IPS-15b (cell line): Measurements from ENCODE around the gene ZMPSTE24.
A peak's percentile ranks its signal among the peaks of the same experiment; 100 is the strongest.
"Not testable (repeated sequence)": the region's sequence is repeated elsewhere in the genome, so short reads cannot be mapped to it uniquely, and the experiment has no call there.

Source experiments
- H3K27me3 ChIP-seq: one replicate; pipeline ENCODE4 v1.6.1; 2013; ENCODE audit warnings: low read length; ENCODE audit not compliant: control insufficient read depth, insufficient read depth
- H3K36me3 ChIP-seq: one replicate; pipeline ENCODE4 v1.6.1; 2013; ENCODE audit warnings: low read length; ENCODE audit not compliant: control insufficient read depth, insufficient read depth
- H3K4me1 ChIP-seq: one replicate; pipeline ENCODE4 v1.6.1; 2013; ENCODE audit warnings: mild to moderate bottlenecking, low read length; ENCODE audit not compliant: control insufficient read depth, insufficient read depth
- H3K4me3 ChIP-seq: one replicate; pipeline ENCODE4 v1.5.1; 2013; ENCODE audit warnings: low read depth, low read length
- H3K9ac ChIP-seq: one replicate; pipeline ENCODE4 v1.6.1; 2013; ENCODE audit warnings: low read depth, mild to moderate bottlenecking, low read length
- H3K9me3 ChIP-seq: one replicate; pipeline ENCODE4 v1.6.1; 2013; ENCODE audit warnings: mild to moderate bottlenecking, low read length; ENCODE audit not compliant: control insufficient read depth, insufficient read depth

ZMPSTE24 gene

GRCh38 chr1:40314721-40315238 lies 56.7 kb downstream of the ZMPSTE24 start:
- Histone ChIP-seq H3K9ac (no peak overlapping the region), H3K27me3 (peaks cover 60% of the 10 kb centered on the region), H3K4me3 (peak overlapping the region; percentile 62), H3K4me1 (peaks cover 4% of the 10 kb centered on the region), H3K36me3 (no peaks in the 10 kb centered on the region), H3K9me3 (no peaks in the 10 kb centered on the region)

- Histone ChIP-seq H3K9ac (no peak overlapping the region), H3K4me1 (peaks cover 4% of the 10 kb centered on the region)
Observed at GRCh38 chr1:40315239-40315794, 57.3 kb downstream of the ZMPSTE24 start.

GRCh38 chr1:40315795-40316594 lies 58.0 kb downstream of the ZMPSTE24 start:
- Histone ChIP-seq H3K36me3 (no peaks in the 10 kb centered on the region), H3K4me3 (peak overlapping the region; percentile 62), H3K9me3 (no peaks in the 10 kb centered on the region), H3K4me1 (peaks cover 4% of the 10 kb centered on the region), H3K27me3 (peaks cover 60% of the 10 kb centered on the region), H3K9ac (peak overlapping the region; percentile 24)

More at GRCh38 chr1:40315239-40315794, 57.3 kb downstream of the ZMPSTE24 start:
- H3K27me3 ChIP-seq: peaks cover 60% of the 10 kb centered on the region
- no peaks in the 10 kb centered on the region for H3K9me3 ChIP-seq
- no peaks in the 10 kb centered on the region for H3K36me3 ChIP-seq
- peak overlapping the region; percentile 62 for H3K4me3 ChIP-seq

- Histone ChIP-seq H3K36me3 (no peaks in the 10 kb centered on the region), H3K4me1 (peaks cover 4% of the 10 kb centered on the region), H3K9ac (peak within 1 kb of the TSS; percentile 24), H3K27me3 (peaks cover 60% of the 10 kb centered on the region), H3K9me3 (no peaks in the 10 kb centered on the region), H3K4me3 (peak within 1 kb of the TSS; percentile 62)
Observed at GRCh38 chr1:40316595-40317393, 58.8 kb downstream of the ZMPSTE24 start, which contains the start of gene COL9A2. Gene COL9A2, minus strand, starts transcription at chr1:40317286. Its CDS starts 89 bp downstream, at chr1:40317197.

- Histone ChIP-seq H3K9me3 (no peaks in the 10 kb centered on the region), H3K4me1 (peaks cover 4% of the 10 kb centered on the region), H3K4me3 (peak overlapping the region; percentile 62), H3K36me3 (no peaks in the 10 kb centered on the region), H3K9ac (no peak overlapping the region), H3K27me3 (peaks cover 60% of the 10 kb centered on the region)
Observed at GRCh38 chr1:40317394-40318074, 59.5 kb downstream of the ZMPSTE24 start.

- Histone ChIP-seq H3K4me1 (peaks cover 4% of the 10 kb centered on the region), H3K9me3 (no peaks in the 10 kb centered on the region), H3K27me3 (peaks cover 58% of the 10 kb centered on the region), H3K9ac (no peak overlapping the region), H3K4me3 (no peak overlapping the region), H3K36me3 (no peaks in the 10 kb centered on the region)
Observed at GRCh38 chr1:40318476-40318875, 60.4 kb downstream of the ZMPSTE24 start.

GRCh38 chr1:40318970-40319621 lies 61.1 kb downstream of the ZMPSTE24 start:
- Histone ChIP-seq H3K4me3 (no peak overlapping the region), H3K36me3 (no peaks in the 10 kb centered on the region), H3K27me3 (peaks cover 52% of the 10 kb centered on the region), H3K9me3 (no peaks in the 10 kb centered on the region), H3K9ac (no peak overlapping the region), H3K4me1 (peaks cover 4% of the 10 kb centered on the region)

GRCh38 chr1:40331403-40331802 lies 73.4 kb downstream of the ZMPSTE24 start:
- H3K9me3 ChIP-seq, H3K9ac ChIP-seq, H3K4me1 ChIP-seq, H3K36me3 ChIP-seq, H3K4me3 ChIP-seq, H3K27me3 ChIP-seq: not testable (repeated sequence)

- H3K9me3 ChIP-seq: no peaks in the 10 kb centered on the region
- H3K9ac ChIP-seq: no peak overlapping the region
- H3K4me3 ChIP-seq: no peak overlapping the region
- H3K36me3 ChIP-seq: no peaks in the 10 kb centered on the region
- H3K27me3 ChIP-seq: no peaks in the 10 kb centered on the region
- no peaks in the 10 kb centered on the region for H3K4me1 ChIP-seq
Observed at GRCh38 chr1:40332695-40333094, 74.7 kb downstream of the ZMPSTE24 start.

GRCh38 chr1:40337443-40337842 lies 79.4 kb downstream of the ZMPSTE24 start:
- Histone ChIP-seq H3K4me1 (no peaks in the 10 kb centered on the region), H3K9me3 (no peaks in the 10 kb centered on the region), H3K36me3 (no peaks in the 10 kb centered on the region), H3K9ac (no peak overlapping the region), H3K4me3 (no peak overlapping the region), H3K27me3 (peaks cover 9% of the 10 kb centered on the region)
